C4-2B (cell line): ENCODE results near the gene MESD.

Source experiments
- ZFX ChIP-seq: fragments of 450-650 bp; IDR thresholded peaks from 2 replicates; pipeline ENCODE4 v1.6.1; 2017
- TF ChIP-seq, protein P1 (sequence below): fragments of 450-650 bp; conservative IDR thresholded peaks from 2 replicates; pipeline ENCODE4 v1.5.1; 2017; ENCODE audit warnings: mild to moderate bottlenecking

DNA sequence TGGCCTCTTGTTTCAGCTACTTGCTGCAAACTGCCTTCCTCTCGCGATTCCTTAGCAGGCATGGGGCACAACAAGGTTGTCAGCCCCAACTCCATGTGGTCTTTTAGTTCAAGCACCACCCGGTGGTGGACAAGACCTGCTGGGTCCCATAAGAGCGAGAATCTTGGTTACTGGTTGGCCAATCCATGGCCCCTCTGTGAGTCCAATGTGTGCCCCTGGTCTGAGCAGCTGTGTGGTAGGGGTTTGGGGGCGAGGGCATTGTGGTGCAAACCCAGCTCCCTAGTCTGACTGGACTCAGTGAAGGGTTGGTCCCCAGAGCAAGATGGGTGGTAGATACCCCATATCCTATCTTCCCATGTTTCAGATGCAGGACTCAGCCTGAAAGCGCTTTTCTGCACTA lies 48.8 kb downstream of the MESD start:
- TF ChIP-seq, protein P1, sequence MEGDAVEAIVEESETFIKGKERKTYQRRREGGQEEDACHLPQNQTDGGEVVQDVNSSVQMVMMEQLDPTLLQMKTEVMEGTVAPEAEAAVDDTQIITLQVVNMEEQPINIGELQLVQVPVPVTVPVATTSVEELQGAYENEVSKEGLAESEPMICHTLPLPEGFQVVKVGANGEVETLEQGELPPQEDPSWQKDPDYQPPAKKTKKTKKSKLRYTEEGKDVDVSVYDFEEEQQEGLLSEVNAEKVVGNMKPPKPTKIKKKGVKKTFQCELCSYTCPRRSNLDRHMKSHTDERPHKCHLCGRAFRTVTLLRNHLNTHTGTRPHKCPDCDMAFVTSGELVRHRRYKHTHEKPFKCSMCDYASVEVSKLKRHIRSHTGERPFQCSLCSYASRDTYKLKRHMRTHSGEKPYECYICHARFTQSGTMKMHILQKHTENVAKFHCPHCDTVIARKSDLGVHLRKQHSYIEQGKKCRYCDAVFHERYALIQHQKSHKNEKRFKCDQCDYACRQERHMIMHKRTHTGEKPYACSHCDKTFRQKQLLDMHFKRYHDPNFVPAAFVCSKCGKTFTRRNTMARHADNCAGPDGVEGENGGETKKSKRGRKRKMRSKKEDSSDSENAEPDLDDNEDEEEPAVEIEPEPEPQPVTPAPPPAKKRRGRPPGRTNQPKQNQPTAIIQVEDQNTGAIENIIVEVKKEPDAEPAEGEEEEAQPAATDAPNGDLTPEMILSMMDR: no peak
- TF ChIP-seq ZFX: no peak
